ENCODE data around the gene LIG1. TPM values are rescaled to one million over a fixed set of nuclear protein-coding genes. Genes with fewer than 3 reads are reported as not detected.
"Not testable (repeated sequence)": the region's sequence is repeated elsewhere in the genome, so short reads cannot be mapped to it uniquely, and the experiment has no call there.

Gene LIG1
- total and polyA plus RNA-seq, 3 donors from 2014 or later, result 51.9 to 73.3 (median 69.7) TPM

DNA sequence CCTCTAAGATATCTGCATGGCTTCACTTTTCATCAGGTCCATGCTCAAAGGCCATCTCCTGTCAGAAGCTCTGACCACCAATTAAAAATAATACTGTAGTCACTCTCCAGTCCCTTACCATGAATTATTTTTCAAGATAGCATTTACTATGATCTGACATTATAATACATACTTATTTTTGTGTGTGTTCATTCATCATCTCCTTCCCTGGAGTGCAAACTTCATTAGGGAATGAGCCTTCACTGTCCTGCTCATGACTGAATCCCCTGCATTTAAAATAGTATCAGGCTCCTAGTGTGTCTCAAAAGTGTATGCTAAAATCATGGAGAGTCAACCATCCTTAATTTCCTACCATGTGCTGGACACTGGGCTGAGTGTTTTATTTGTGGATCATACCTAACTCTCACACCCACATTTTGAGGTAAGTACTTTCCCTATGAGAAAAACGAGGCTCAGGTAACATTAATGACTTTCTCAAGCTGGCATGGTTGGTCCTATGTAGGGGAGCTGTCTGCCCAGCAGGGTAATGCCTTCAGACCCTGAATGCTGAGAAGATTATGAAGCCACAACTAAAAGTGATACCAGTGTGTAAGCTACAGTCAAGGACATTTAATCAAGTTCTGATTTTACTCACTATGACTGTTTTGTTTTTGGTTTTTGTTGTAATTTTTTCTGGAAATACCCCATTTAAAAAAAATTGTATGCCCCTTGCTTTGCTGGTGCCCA lies 75.9 kb downstream of the LIG1 start:
- no peaks in the 10 kb centered on the region for H3K36me3 ChIP-seq (ENCODE audit: low read depth, missing control alignments)
- no peaks in the 10 kb centered on the region for H3K4me1 ChIP-seq
- no peak overlapping the region for H3K4me3 ChIP-seq
- 26 to 36% methylated on average over 1 of the region's 1 CpG for WGBS, 2 donors
- no peak for TF ChIP-seq POLR2A (IDR thresholded peaks at IDR 0.05)
- TF ChIP-seq, protein P1, sequence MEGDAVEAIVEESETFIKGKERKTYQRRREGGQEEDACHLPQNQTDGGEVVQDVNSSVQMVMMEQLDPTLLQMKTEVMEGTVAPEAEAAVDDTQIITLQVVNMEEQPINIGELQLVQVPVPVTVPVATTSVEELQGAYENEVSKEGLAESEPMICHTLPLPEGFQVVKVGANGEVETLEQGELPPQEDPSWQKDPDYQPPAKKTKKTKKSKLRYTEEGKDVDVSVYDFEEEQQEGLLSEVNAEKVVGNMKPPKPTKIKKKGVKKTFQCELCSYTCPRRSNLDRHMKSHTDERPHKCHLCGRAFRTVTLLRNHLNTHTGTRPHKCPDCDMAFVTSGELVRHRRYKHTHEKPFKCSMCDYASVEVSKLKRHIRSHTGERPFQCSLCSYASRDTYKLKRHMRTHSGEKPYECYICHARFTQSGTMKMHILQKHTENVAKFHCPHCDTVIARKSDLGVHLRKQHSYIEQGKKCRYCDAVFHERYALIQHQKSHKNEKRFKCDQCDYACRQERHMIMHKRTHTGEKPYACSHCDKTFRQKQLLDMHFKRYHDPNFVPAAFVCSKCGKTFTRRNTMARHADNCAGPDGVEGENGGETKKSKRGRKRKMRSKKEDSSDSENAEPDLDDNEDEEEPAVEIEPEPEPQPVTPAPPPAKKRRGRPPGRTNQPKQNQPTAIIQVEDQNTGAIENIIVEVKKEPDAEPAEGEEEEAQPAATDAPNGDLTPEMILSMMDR (IDR thresholded peaks at IDR 0.05), result no peak
- H3K27ac ChIP-seq, result no peak overlapping the region
- H3K27me3 ChIP-seq, result no peaks in the 10 kb centered on the region
- intact Hi-C loops (cut with DNase I; ENCODE audit: low total_unique reads), result no loop called here
- H3K9me3 ChIP-seq, result no peaks in the 10 kb centered on the region
- no peak for DNase-seq

DNA sequence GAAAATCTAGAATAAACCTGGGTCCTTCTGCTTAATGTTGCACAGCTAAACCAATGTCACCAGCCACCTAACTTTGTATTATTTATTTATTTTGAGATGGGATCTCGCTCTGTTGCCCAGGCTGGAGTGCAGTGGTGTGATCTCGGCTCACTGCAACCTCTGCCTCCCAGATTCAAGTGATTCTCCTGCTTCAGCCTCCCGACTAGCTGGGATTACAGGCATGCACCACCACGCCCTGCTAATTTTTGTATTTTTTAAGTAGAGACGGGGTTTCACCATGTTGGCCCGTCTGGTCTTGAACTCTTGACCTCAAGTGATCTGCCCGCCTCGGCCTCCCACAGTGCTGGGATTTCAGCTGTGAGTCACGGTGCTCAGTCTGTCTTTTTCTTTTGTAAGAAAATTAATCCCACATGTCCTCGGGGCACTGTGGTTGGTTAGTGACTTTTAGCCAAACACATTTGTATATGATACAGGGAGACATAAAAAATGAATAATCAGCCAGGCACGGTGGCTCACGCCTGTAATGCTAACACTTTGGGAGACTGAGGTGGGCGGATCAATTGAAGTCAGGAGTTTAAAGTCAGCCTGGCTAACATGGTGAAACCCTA lies 78.9 kb downstream of the LIG1 start:
- H3K27ac ChIP-seq; H3K4me3 ChIP-seq; H3K36me3 ChIP-seq (ENCODE audit: low read depth, missing control alignments); H3K4me1 ChIP-seq; H3K27me3 ChIP-seq; DNase-seq; intact Hi-C loops (cut with DNase I; ENCODE audit: low total_unique reads); H3K9me3 ChIP-seq: not testable (repeated sequence)
- WGBS, 2 donors, result 86 to 87% methylated on average over 13 of the region's 13 CpGs

DNA sequence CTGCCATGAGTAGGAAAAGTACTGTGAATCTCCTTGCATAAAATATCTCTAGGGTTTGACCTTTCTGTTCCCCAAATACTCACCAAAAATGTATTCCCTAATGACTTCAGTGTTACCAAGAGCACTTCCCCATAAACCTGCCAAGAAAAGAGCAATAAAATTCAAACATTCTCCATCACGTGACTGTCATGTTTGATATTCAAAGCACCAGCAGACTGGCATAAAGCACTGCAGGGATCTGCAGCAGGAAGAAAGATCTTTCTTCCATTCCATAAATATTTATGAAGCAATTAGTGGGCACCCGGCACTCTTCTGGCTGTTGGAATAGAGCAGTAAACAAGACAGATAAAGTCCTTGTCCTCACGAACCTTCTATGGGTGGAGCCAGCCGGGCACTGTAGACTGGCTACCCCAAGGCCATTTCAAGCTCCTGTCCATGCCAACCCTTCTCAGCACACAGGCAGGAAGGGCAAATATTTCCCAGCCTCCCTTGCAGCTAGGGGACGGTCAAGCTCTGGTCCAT lies 79.8 kb downstream of the LIG1 start:
- Histone ChIP-seq H3K27me3 (no peaks in the 10 kb centered on the region), H3K4me3 (no peak overlapping the region), H3K36me3 (ENCODE audit: low read depth, missing control alignments) (no peaks in the 10 kb centered on the region), H3K9me3 (no peaks in the 10 kb centered on the region), H3K27ac (no peak overlapping the region), H3K4me1 (no peaks in the 10 kb centered on the region)
- intact Hi-C loops (cut with DNase I; ENCODE audit: low total_unique reads), result no loop called here
- no peak for DNase-seq
- TF ChIP-seq, protein P1 (IDR thresholded peaks at IDR 0.05), result no peak
- TF ChIP-seq POLR2A (IDR thresholded peaks at IDR 0.05), result no peak
- WGBS, 2 donors, result 65 to 71% methylated on average over 4 to 5 of the region's 5 CpGs

DNA sequence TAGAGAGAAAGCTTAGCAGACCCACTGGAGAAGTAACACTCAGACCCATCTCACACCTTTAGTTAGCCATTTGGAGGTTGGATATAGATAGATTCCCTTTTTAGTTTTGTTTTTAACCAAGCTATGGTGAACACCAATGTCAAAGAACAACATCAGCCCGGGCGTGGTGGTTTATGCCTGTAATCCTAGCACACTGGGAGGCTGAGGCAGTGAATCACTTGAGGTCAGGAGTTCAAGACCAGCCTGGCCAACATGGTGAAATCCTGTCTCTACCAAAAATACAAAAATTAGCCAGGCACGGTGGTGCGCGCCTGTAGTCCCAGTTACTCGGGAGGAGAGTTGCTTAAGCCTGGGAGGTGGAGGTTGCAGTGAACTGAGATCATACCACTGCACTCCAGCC lies 81.2 kb downstream of the LIG1 start:
- H3K4me1 ChIP-seq; H3K27ac ChIP-seq; H3K27me3 ChIP-seq; intact Hi-C loops (cut with DNase I; ENCODE audit: low total_unique reads); H3K4me3 ChIP-seq; H3K36me3 ChIP-seq (ENCODE audit: low read depth, missing control alignments); H3K9me3 ChIP-seq; DNase-seq: not testable (repeated sequence)
- 88 to 93% methylated on average over 6 of the region's 6 CpGs for WGBS, 2 donors

DNA sequence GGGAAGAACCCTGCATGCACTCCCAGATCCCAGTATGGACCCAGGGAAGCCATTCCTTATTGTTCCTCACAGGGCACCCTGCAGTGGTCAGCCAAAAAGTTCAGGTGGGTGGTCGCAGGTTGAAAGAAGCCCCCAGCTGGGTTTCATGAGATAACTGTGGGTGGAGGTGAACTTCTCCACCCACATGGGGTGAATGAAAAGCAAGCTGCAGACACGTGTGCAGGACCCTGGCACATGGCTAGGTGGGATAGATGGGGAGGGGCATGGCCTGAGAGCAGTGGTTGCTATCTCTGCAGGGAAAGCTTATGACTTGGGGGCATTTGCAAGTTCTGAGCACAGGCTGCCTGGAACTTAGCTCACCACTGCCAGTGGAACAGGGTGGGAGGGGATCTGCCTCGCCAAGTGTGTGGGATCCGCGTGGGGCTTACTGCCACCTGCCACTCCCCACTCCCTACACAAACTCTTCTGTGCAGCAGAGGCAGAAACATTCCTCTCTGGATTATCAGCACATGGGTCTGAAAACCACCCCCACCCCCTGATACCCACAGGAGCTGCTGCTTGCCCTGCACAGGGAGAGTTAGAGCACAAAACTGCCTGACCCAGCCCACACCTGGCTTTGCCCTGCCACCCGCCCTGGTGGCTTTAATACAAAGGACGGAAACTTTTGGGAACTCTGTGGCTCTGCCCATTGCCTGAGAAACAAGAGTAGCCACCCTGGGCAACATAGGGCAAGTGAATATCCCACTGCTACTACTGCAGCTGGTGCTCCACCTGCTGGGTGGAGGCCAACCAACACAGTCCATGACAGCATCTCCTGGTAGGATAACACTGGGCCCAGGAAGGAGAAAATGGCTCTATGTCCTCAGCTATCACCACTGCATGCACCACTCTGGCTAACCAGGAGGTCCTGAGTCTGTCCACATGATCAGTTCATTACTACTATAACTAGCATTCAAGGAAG lies 84.0 kb downstream of the LIG1 start:
- TF ChIP-seq, protein P1 (IDR thresholded peaks at IDR 0.05), result no peak
- TF ChIP-seq POLR2A (IDR thresholded peaks at IDR 0.05), result no peak
- no peak overlapping the region for H3K4me3 ChIP-seq
- WGBS, 2 donors, result 88 to 92% methylated on average over 7 of the region's 7 CpGs
- H3K27ac ChIP-seq, result no peak overlapping the region
- H3K36me3 ChIP-seq (ENCODE audit: low read depth, missing control alignments), result no peaks in the 10 kb centered on the region
- H3K27me3 ChIP-seq, result no peaks in the 10 kb centered on the region
- no peak for DNase-seq
- no peaks in the 10 kb centered on the region for H3K9me3 ChIP-seq
- H3K4me1 ChIP-seq, result no peaks in the 10 kb centered on the region
- intact Hi-C loops (cut with DNase I; ENCODE audit: low total_unique reads), result no loop called here
